Choroid plexus epithelial cell (primary cell): ENCODE measurements around the gene YIPF3.

Source experiments
- DNase-seq: peaks from one replicate; pipeline ENCODE4 v3.0.0-alpha.2; 2010; ENCODE audit warnings: low read depth
- H3K4me3 ChIP-seq: 2 replicates; pipeline ENCODE4 v1.5.1; 2011; ENCODE audit warnings: low read depth, mild to moderate bottlenecking, control low read depth, low read length, moderate library complexity
- CTCF ChIP-seq: conservative IDR thresholded peaks from 2 replicates; pipeline ENCODE4 v1.5.1; 2011; ENCODE audit warnings: low read depth, mild to moderate bottlenecking, control low read depth, inconsistent platforms, low read length, moderate library complexity

The YIPF3 gene

GRCh38 chr6:43495409-43495941, 21.3 kb downstream of the YIPF3 start:
- DNase-seq: no peak
- H3K4me3 ChIP-seq: no peak overlapping the region
- peak; percentile 33 for TF ChIP-seq CTCF

GRCh38 chr6:43494766-43495165, 22.0 kb downstream of the YIPF3 start:
- no peak for TF ChIP-seq CTCF
- no peak overlapping the region for H3K4me3 ChIP-seq
- DNase-seq: no peak

GRCh38 chr6:43494321-43494720, 22.4 kb downstream of the YIPF3 start:
- no peak for TF ChIP-seq CTCF
- no peak for DNase-seq
- H3K4me3 ChIP-seq: no peak overlapping the region

- no peak for DNase-seq
- H3K4me3 ChIP-seq: no peak overlapping the region
- TF ChIP-seq CTCF: no peak
These were observed 22.9 kb downstream of the YIPF3 start for GRCh38 chr6:43493833-43494232.

GRCh38 chr6:43493230-43493629, 23.5 kb downstream of the YIPF3 start:
- no peak overlapping the region for H3K4me3 ChIP-seq
- no peak for TF ChIP-seq CTCF
- DNase-seq: no peak

- DNase-seq: peak; percentile 60
- no peak for TF ChIP-seq CTCF
- no peak overlapping the region for H3K4me3 ChIP-seq
These were observed 24.1 kb downstream of the YIPF3 start for GRCh38 chr6:43492673-43493072.
